Adipose tissue (tissue), 3 donors: ENCODE results near the gene ST6GALNAC3. TPM values are rescaled to one million over a fixed set of nuclear protein-coding genes. Genes with fewer than 3 reads are reported as not detected.

Experiments used
- polyA plus RNA-seq, 3 donors: library from polyadenylated mRNA; stranded (reverse); fragments of 200-250 nt; gene quantifications; one replicate each; pipeline ENCODE4 v1.2.3, GENCODE V29; 2013
- donor health status: healthy with polysubstance abuse.
- donor health status: Bipolar disorder and iron deficiency.
- donor health status: healthy.

ST6GALNAC3 gene
- polyA plus RNA-seq, 3 donors = 1.1 to 8.8 (median 3.3) TPM

Other genes starting within 250 kb of the ST6GALNAC3 start
- gene ASB17, start 142.3 kb upstream of the ST6GALNAC3 start, polyA plus RNA-seq = not detected